ENCODE measurements around the gene TMEM128.
"Not testable (repeated sequence)": the region's sequence is repeated elsewhere in the genome, so short reads cannot be mapped to it uniquely, and the experiment has no call there.

Gene TMEM128

DNA sequence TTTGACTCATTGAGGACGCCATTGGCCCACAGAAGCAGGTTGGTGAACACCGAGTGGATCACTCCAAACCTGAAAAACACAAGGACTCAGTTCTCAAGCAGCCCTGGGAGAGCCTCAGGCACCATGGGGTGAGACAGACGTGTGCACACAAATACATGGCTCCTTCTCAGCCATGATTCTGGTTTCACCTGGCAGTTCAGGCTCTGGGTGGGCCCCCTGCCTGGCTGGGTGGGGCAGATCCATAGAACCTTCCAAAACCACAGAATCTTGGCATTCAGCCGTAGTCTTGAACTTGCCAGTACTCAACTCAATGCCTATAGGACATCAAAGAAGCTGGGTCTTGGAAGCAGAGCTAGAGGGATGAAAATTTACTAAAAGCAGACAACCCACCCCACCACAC lies 45.5 kb downstream of the TMEM128 start:
- intact Hi-C loops (cut with micrococcal nuclease), result no loop called here
- H3K4me1 Mint-ChIP-seq (ENCODE audit: low read depth), result no peaks in the 10 kb centered on the region
- H3K4me3 Mint-ChIP-seq, result no peak overlapping the region
- H3K27ac Mint-ChIP-seq, result no peak overlapping the region
- no peaks in the 10 kb centered on the region for H3K36me3 Mint-ChIP-seq (ENCODE audit: low read depth)
- peaks cover 20% of the 10 kb centered on the region for H3K27me3 Mint-ChIP-seq
- no peaks in the 10 kb centered on the region for H3K9me3 Mint-ChIP-seq

GRCh38 chr4:4200624-4201023 lies 47.4 kb downstream of the TMEM128 start:
- no peak overlapping the region for H3K27ac Mint-ChIP-seq
- peaks cover 15% of the 10 kb centered on the region for H3K27me3 Mint-ChIP-seq
- no peak overlapping the region for H3K4me3 Mint-ChIP-seq
- no peaks in the 10 kb centered on the region for H3K4me1 Mint-ChIP-seq (ENCODE audit: low read depth)
- no peaks in the 10 kb centered on the region for H3K9me3 Mint-ChIP-seq
- intact Hi-C loops (cut with micrococcal nuclease), result no loop called here
- H3K36me3 Mint-ChIP-seq (ENCODE audit: low read depth), result no peaks in the 10 kb centered on the region

GRCh38 chr4:4195354-4195753 lies 52.7 kb downstream of the TMEM128 start:
- Mint-ChIP-seq H3K27ac (no peak overlapping the region), H3K9me3 (no peaks in the 10 kb centered on the region), H3K4me3 (no peak overlapping the region), H3K36me3 (ENCODE audit: low read depth) (no peaks in the 10 kb centered on the region), H3K4me1 (ENCODE audit: low read depth) (peaks cover 5% of the 10 kb centered on the region), H3K27me3 (peaks cover 10% of the 10 kb centered on the region)
- intact Hi-C loops (cut with micrococcal nuclease), result no loop called here

DNA sequence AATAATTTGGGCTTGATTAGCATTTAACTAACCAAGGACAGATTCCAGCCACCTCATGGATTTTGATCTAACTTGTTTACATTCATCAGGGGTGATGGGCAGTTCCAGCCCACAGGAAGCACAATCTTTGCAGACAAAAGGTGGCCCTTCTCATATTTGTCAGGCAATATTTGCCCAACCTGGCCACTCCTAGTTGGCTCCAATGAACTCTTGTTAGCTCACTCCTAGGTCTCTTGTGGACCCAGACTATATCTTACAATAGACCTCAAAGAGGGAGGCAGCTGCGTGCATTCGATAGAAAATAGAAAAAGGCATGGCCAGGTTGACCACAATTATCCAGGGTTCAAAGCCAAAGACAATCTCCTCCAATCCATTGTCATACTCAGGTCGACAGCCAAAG lies 59.5 kb downstream of the TMEM128 start:
- intact Hi-C loops (cut with micrococcal nuclease); H3K9me3 Mint-ChIP-seq; H3K27ac Mint-ChIP-seq; H3K4me3 Mint-ChIP-seq; H3K36me3 Mint-ChIP-seq (ENCODE audit: low read depth); H3K4me1 Mint-ChIP-seq (ENCODE audit: low read depth): not testable (repeated sequence)
- peaks cover 13% of the 10 kb centered on the region for H3K27me3 Mint-ChIP-seq

All from dendritic cell treated with granulocyte-macrophage colony-stimulating factor and Interleukin-4, amounts not matched to agents 40 ng/mL and 50 ng/mL, for 4 days (primary cell).